IPS-20b (cell line): ENCODE results near the gene NBPF3.
"Not testable (repeated sequence)": the region's sequence is repeated elsewhere in the genome, so short reads cannot be mapped to it uniquely, and the experiment has no call there.

Experiments
- H3K27ac ChIP-seq: one replicate; pipeline ENCODE4 v1.5.1; 2013; ENCODE audit warnings: low read length
- H3K27me3 ChIP-seq: 2 replicates; pipeline ENCODE4 v1.6.1; 2013; ENCODE audit warnings: mild to moderate bottlenecking, low read length, inconsistent platforms; ENCODE audit not compliant: insufficient read depth
- H3K36me3 ChIP-seq: 2 replicates; pipeline ENCODE4 v1.6.1; 2013; ENCODE audit warnings: low read depth, mild to moderate bottlenecking, inconsistent platforms, low read length, moderate library complexity; ENCODE audit not compliant: insufficient read depth
- H3K4me1 ChIP-seq: 2 replicates; pipeline ENCODE4 v1.6.1; 2013; ENCODE audit warnings: mild to moderate bottlenecking, control low read depth, inconsistent platforms, low read length, moderate library complexity; ENCODE audit not compliant: insufficient read depth
- H3K4me3 ChIP-seq: 2 replicates; pipeline ENCODE4 v1.5.1; 2013; ENCODE audit warnings: mild to moderate bottlenecking, low read length, inconsistent platforms
- H3K9ac ChIP-seq: 2 replicates; pipeline ENCODE4 v1.6.1; 2013; ENCODE audit warnings: low read depth, mild to moderate bottlenecking, inconsistent platforms, low read length, moderate library complexity
- H3K9me3 ChIP-seq: 2 replicates; pipeline ENCODE4 v1.6.1; 2013; ENCODE audit warnings: mild to moderate bottlenecking, low read depth, low read length, inconsistent platforms; ENCODE audit not compliant: insufficient read depth

Gene NBPF3

GRCh38 chr1:21511579-21512522, 71.9 kb downstream of the NBPF3 start:
- H3K9ac ChIP-seq = no peak overlapping the region
- H3K4me1 ChIP-seq = peaks cover 23% of the 10 kb centered on the region; the same call in 1 of the 2 replicates
- peaks cover 15% of the 10 kb centered on the region for H3K27me3 ChIP-seq
- no peaks in the 10 kb centered on the region for H3K9me3 ChIP-seq
- H3K27ac ChIP-seq = no peak overlapping the region
- peaks cover 17% of the 10 kb centered on the region; the same call in 1 of the 2 replicates for H3K36me3 ChIP-seq
- no peak overlapping the region for H3K4me3 ChIP-seq

- H3K36me3 ChIP-seq = peaks cover 17% of the 10 kb centered on the region; the same call in 1 of the 2 replicates
- peaks cover 44% of the 10 kb centered on the region for H3K4me1 ChIP-seq
- no peak overlapping the region for H3K9ac ChIP-seq
These were observed 74.3 kb downstream of the NBPF3 start for GRCh38 chr1:21514245-21514644.

GRCh38 chr1:21517161-21517589, 77.2 kb downstream of the NBPF3 start:
- Histone ChIP-seq H3K27me3 (no peaks in the 10 kb centered on the region), H3K9ac (no peak overlapping the region)

More at GRCh38 chr1:21514245-21514644, 74.3 kb downstream of the NBPF3 start:
- Histone ChIP-seq H3K9me3 (no peaks in the 10 kb centered on the region), H3K4me3 (no peak overlapping the region), H3K27me3 (no peaks in the 10 kb centered on the region), H3K27ac (no peak overlapping the region)

GRCh38 chr1:21517660-21518480, 77.9 kb downstream of the NBPF3 start:
- no peak overlapping the region for H3K4me3 ChIP-seq
- no peaks in the 10 kb centered on the region for H3K27me3 ChIP-seq
- H3K4me1 ChIP-seq = peaks cover 39% of the 10 kb centered on the region
- H3K36me3 ChIP-seq = no peaks in the 10 kb centered on the region
- H3K9ac ChIP-seq = no peak overlapping the region
- no peak overlapping the region for H3K27ac ChIP-seq
- no peaks in the 10 kb centered on the region for H3K9me3 ChIP-seq

More at GRCh38 chr1:21517161-21517589, 77.2 kb downstream of the NBPF3 start:
- no peak overlapping the region for H3K4me3 ChIP-seq
- H3K9me3 ChIP-seq = no peaks in the 10 kb centered on the region
- H3K36me3 ChIP-seq = peaks cover 5% of the 10 kb centered on the region; the same call in 1 of the 2 replicates
- H3K27ac ChIP-seq = no peak overlapping the region
- H3K4me1 ChIP-seq = peaks cover 43% of the 10 kb centered on the region

- no peaks in the 10 kb centered on the region for H3K27me3 ChIP-seq
- H3K9me3 ChIP-seq = no peaks in the 10 kb centered on the region
- H3K4me1 ChIP-seq = peaks cover 39% of the 10 kb centered on the region
- peak overlapping the region; percentile 67; the same call in 1 of the 2 replicates for H3K9ac ChIP-seq
- H3K27ac ChIP-seq = peak overlapping the region; percentile 38
- H3K36me3 ChIP-seq = no peaks in the 10 kb centered on the region
- H3K4me3 ChIP-seq = peak overlapping the region; percentile 5; the same call in 1 of the 2 replicates
These were observed 79.0 kb downstream of the NBPF3 start for GRCh38 chr1:21518774-21519455.

- not testable (repeated sequence) for H3K36me3 ChIP-seq, H3K27me3 ChIP-seq, H3K9me3 ChIP-seq, H3K4me3 ChIP-seq
- Histone ChIP-seq H3K27ac (peak overlapping the region; percentile 38), H3K9ac (peak overlapping the region; percentile 67; the same call in 1 of the 2 replicates), H3K4me1 (peaks cover 39% of the 10 kb centered on the region)
These were observed 79.6 kb downstream of the NBPF3 start for GRCh38 chr1:21519486-21520070.

- Histone ChIP-seq H3K4me1 (peaks cover 38% of the 10 kb centered on the region), H3K27ac (no peak overlapping the region), H3K9ac (no peak overlapping the region), H3K9me3 (no peaks in the 10 kb centered on the region), H3K36me3 (no peaks in the 10 kb centered on the region), H3K27me3 (no peaks in the 10 kb centered on the region), H3K4me3 (no peak overlapping the region)
These were observed 81.2 kb downstream of the NBPF3 start for GRCh38 chr1:21520899-21521716.

- H3K27ac ChIP-seq = no peak overlapping the region
- no peaks in the 10 kb centered on the region for H3K27me3 ChIP-seq
- H3K4me1 ChIP-seq = peaks cover 33% of the 10 kb centered on the region
- no peak overlapping the region for H3K4me3 ChIP-seq
- no peaks in the 10 kb centered on the region for H3K9me3 ChIP-seq
- no peaks in the 10 kb centered on the region for H3K36me3 ChIP-seq
- no peak overlapping the region for H3K9ac ChIP-seq
These were observed 81.8 kb downstream of the NBPF3 start for GRCh38 chr1:21521717-21522060.

GRCh38 chr1:21522525-21523038, 82.6 kb downstream of the NBPF3 start:
- Histone ChIP-seq H3K9ac (no peak overlapping the region), H3K27ac (no peak overlapping the region), H3K4me1 (peaks cover 27% of the 10 kb centered on the region), H3K4me3 (no peak overlapping the region), H3K36me3 (no peaks in the 10 kb centered on the region), H3K9me3 (no peaks in the 10 kb centered on the region), H3K27me3 (no peaks in the 10 kb centered on the region)

- Histone ChIP-seq H3K27ac (no peak overlapping the region), H3K9ac (no peak overlapping the region), H3K4me3 (no peak overlapping the region), H3K27me3 (no peaks in the 10 kb centered on the region), H3K4me1 (peaks cover 19% of the 10 kb centered on the region; the same call in 1 of the 2 replicates), H3K36me3 (no peaks in the 10 kb centered on the region), H3K9me3 (no peaks in the 10 kb centered on the region)
These were observed 83.4 kb downstream of the NBPF3 start for GRCh38 chr1:21523297-21523813.
